ENCODE results near the gene IL1B. TPM values are rescaled to one million over a fixed set of nuclear protein-coding genes. Genes with fewer than 3 reads are reported as not detected.

Gene IL1B
- total and polyA plus RNA-seq, 2 of the 8 experiments (the other 6 are each of a cell fraction or from before 2014, with no cell fraction given) = not detected

GRCh38 chr2:112850588-112850987 lies 14.0 kb upstream of the IL1B start:
- H2BK5ac ChIP-seq (ENCODE audit: low read depth, low read length) = peak overlapping the region; percentile 88; the same call in 1 of the 2 replicates
- CTCF ChIA-PET (ENCODE audit: partially characterized antibody) = interaction anchor here (0.5 to 2.6 kb wide), 3 partner anchors 35 to 268 kb away, joined by 3 to 7 read pairs (median 3); no protein-coding TSS in a partner anchor
- TF ChIP-seq NANOG (IDR thresholded peaks at IDR 0.05; ENCODE audit: insufficient read depth, low read depth, low read length, poor library complexity, severe bottlenecking) (no peak), CBX5 (IDR thresholded peaks at IDR 0.05; ENCODE audit: low read depth, low read length) (no peak), ZNF274 (IDR thresholded peaks at IDR 0.05; ENCODE audit: borderline replicate concordance, extremely low read depth, low read length) (no peak), EP300 (IDR thresholded peaks at IDR 0.05; ENCODE audit: borderline replicate concordance in 1 of 2, low read depth in 2 of 2, low read length in 2 of 2) (no peak), POU5F1 (IDR thresholded peaks at IDR 0.05; ENCODE audit: low read depth, low read length) (0 out of 2 replicates have a peak, but pooled peaks have one; percentile 21)

More at GRCh38 chr2:112850588-112850987, 14.0 kb upstream of the IL1B start:
- H3K14ac ChIP-seq (ENCODE audit: insufficient read length) = no peak overlapping the region
- H3K9me3 ChIP-seq (ENCODE audit: insufficient read depth in 2 of 2, low read depth in 1 of 2, low read length in 1 of 2) = peaks cover 0 to 5% of the 10 kb centered on the region in 2 experiments; a peak in 2 of 4 replicates
- no peak overlapping the region for H4K5ac ChIP-seq (ENCODE audit: insufficient read length, low read depth, low read length)
- H2BK120ac ChIP-seq (replicated peaks; ENCODE audit: low read depth, low read length) = peak overlapping the region; percentile 82
- no peak overlapping the region for H3K4ac ChIP-seq (replicated peaks; ENCODE audit: insufficient read length, low read depth, low read length)
- peak; percentile 81 for FAIRE-seq
- H3K23me2 ChIP-seq (ENCODE audit: low read depth, low read length) = no peaks in the 10 kb centered on the region
- POLR2A ChIA-PET (ENCODE audit: partially characterized antibody) = interaction anchor here (0.6 to 0.8 kb wide), 2 partner anchors 45 to 50 kb away, joined by 3 to 4 read pairs; no protein-coding TSS in a partner anchor
- H3K4me1 ChIP-seq (replicated peaks in 1 of 4; ENCODE audit: control insufficient read depth in 3 of 4, insufficient read depth in 4 of 4, low read length in 3 of 4) = peaks cover 3 to 19% (median 15%) of the 10 kb centered on the region in 4 experiments; a peak in 6 of 7 replicates
- H2BK15ac ChIP-seq (ENCODE audit: low read length) = no peak overlapping the region
- 0 out of 8 replicates have a peak, but pooled peaks cover 0 to 2% (median 0%) of the 10 kb centered on the region in 4 experiments for H3K36me3 ChIP-seq (ENCODE audit: control insufficient read depth in 2 of 4, insufficient read depth in 4 of 4, low read length in 3 of 4)
- no peaks in the 10 kb centered on the region for H3K79me1 ChIP-seq (ENCODE audit: low read depth, low read length)
- DNase-seq (ENCODE audit: low read depth in 1 of 2, low spot score in 2 of 2) = no peak
- H3K18ac ChIP-seq (ENCODE audit: extremely low read depth, low read length) = no peak overlapping the region
- H3K56ac ChIP-seq (replicated peaks; ENCODE audit: insufficient read length, low read depth, low read length) = no peak overlapping the region
- no peaks in the 10 kb centered on the region for H3K27me3 ChIP-seq (replicated peaks in 1 of 4; ENCODE audit: control insufficient read depth in 3 of 4, extremely low read depth in 1 of 4, insufficient read depth in 3 of 4, low read length in 3 of 4)
- no peak overlapping the region; the same call in 1 of the 2 replicates for H2BK20ac ChIP-seq (ENCODE audit: low read length)
- no peak overlapping the region for H4K91ac ChIP-seq (replicated peaks; ENCODE audit: insufficient read length, low read length)
- H3K27ac ChIP-seq (ENCODE audit: low read depth, low read length) = peak overlapping the region; percentile 41; the same call in 1 of the 2 replicates
- no peak overlapping the region for H2AFZ ChIP-seq (ENCODE audit: low read length)
- H2AK5ac ChIP-seq (ENCODE audit: low read depth, low read length) = no peak overlapping the region
- no peaks in the 10 kb centered on the region; a peak in 1 of 4 replicates for H3K79me2 ChIP-seq (ENCODE audit: control insufficient read depth in 1 of 2, insufficient read depth in 2 of 2, low read length in 2 of 2)
- H3K4me3 ChIP-seq (ENCODE audit: extremely low read depth in 1 of 4, insufficient read depth in 2 of 4, low read depth in 3 of 4, low read length in 4 of 4) = peak overlapping the region in 1 of 4 experiments; percentile 39; a peak in 2 of 8 replicates
- H4K20me1 ChIP-seq (replicated peaks in 1 of 2; ENCODE audit: control insufficient read depth in 1 of 2, insufficient read depth in 2 of 2, low read length in 2 of 2) = no peaks in the 10 kb centered on the region
- 15% methylated on average over 5 of the region's 5 CpGs; no CpG with 5 or more reads in 1 of the 2 experiments for WGBS, 2 experiments (ENCODE audit: extremely low coverage in 1 of 2, insufficient coverage in 1 of 2, insufficient read length in 1 of 2, insufficient replicate concordance in 2 of 2, low coverage in 1 of 2, low lambda C conversion rate in 2 of 2, missing lambda C conversion rate in 1 of 2)
- no peak overlapping the region for H3K23ac ChIP-seq (ENCODE audit: insufficient read length)
- H2BK12ac ChIP-seq (ENCODE audit: low read depth, low read length) = no peak overlapping the region
- no peak overlapping the region for H4K8ac ChIP-seq (ENCODE audit: extremely low read depth, insufficient read depth, low read length)
- no peak overlapping the region for H3K9ac ChIP-seq (replicated peaks in 1 of 4; ENCODE audit: extremely low read depth in 1 of 4, low read depth in 3 of 4, low read length in 3 of 4)
- H3K4me2 ChIP-seq (ENCODE audit: insufficient read depth in 1 of 2, low read depth in 2 of 2, low read length in 2 of 2) = peak overlapping the region; percentile 46 to 49; a peak in 3 of 4 replicates

Data from H1 (cell line).